GM18870 (cell line): ENCODE results near the gene OSBPL2.

Source experiments
- ATAC-seq: cut with Tn5 transposase; IDR thresholded peaks from one replicate; pipeline ENCODE4 v1.9.1; 2021; ENCODE audit warnings: moderate library complexity; ENCODE audit not compliant: unreplicated experiment

The OSBPL2 gene

GRCh38 chr20:62277253-62277652 lies 38.9 kb downstream of the OSBPL2 start:
- no peak for ATAC-seq

DNA sequence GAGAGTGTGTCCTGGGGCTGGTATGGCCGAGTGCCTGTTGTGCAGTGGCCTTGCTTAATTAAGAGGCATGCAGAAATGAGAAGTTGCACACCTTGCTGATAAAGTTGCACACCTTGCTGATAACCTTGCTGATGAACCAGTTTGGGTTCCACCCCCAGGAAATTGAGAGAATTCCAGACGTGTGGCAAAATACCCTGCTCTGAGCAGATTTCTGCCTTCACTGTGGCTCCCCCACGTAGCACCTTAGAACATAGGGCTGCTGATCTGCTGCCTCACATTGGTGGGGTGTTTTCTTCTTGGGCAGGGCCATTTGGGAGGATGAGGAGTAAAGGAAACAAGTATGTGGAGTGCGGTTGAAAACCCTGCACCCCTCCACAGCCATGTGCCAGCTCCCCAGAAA lies 42.0 kb downstream of the OSBPL2 start:
- ATAC-seq = no peak

GRCh38 chr20:62281161-62281933 lies 43.0 kb downstream of the OSBPL2 start:
- no peak for ATAC-seq

DNA sequence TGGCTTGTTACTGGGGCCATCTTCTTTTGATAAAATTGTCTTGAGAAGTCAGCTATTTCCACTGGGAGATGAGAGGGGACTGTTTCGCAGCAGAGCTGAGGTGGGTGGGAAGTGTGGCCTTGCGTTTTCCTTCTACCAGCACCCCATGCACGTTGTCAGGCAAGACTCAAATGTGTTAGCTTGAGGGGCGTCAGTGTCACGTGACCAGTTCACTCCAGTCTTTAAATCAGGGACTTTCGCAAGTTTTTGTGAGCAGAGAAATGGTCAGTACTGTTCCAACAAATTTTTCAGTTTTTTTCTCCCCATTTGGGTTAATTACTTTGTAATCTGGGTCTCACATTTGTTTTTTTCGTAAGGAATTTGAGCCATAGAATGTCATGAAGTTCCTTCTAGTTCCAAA lies 43.8 kb downstream of the OSBPL2 start:
- ATAC-seq = no peak

- ATAC-seq = no peak
These were observed 44.7 kb downstream of the OSBPL2 start for GRCh38 chr20:62282877-62283503.

GRCh38 chr20:62284448-62284847 lies 46.1 kb downstream of the OSBPL2 start:
- no peak for ATAC-seq

DNA sequence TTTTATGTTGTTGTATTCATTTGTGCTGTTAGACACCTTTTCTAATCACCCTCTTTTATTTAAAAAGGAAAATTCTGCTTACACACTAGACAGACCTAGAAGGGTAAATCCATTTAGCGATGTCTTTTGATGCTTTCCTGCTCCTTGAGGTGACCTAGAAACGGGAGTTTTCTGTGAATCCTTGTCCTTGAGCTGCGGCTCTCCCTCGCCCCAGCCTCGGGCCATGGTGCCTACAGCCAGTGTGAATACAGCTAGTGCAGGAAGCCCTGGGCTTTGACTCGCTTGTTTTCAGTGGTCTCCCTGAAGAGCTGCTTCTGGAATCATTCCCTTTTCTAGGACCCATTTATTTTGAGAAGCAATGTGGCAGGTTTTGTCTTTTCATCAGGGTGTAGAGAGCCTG lies 46.8 kb downstream of the OSBPL2 start:
- no peak for ATAC-seq

DNA sequence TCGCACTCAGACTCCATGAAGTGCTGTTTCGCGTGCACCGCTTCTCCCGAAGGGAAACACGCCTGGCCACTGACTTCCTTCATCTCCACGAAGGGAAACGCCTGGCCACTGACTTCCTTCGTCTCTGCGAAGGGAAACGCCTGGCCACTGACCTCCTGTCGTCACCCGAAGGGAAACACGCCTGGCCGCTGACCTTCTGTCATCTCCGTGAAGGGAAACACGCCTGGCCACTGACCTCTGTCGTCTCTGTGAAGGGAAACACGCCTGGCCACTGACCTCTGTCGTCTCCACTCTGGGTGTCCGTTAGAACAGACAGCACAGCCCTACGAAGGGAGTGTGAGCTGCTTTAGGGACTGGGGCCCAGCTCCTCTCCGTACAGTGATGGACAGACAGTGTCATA lies 47.4 kb downstream of the OSBPL2 start:
- ATAC-seq = no peak

DNA sequence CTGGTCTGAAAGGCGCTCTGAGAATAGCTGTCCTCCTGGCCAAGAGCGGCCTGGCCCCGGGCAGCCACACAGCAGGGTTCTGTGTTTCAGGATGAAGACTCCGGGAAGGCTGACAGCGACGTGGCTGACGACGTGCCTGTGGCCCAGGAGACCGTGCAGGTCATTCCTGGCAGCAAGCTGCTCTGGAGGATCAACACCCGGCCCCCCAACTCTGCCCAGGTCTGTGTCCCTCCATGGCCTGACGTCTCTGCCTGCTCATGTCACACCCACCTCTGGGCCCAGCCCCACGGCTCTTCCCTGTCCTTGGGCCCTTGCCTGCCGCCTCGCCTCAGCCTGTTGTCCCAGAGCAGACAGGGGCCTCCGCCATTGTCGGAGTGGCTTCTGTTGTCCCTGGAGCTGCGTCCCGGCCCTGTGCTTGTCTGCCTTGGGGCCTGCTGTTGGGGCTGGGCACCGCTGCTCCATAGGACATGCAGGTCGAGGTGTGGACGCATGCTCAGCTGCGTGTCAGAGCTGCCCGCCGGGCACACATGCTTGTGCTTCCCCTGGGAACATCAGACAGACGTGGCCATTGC lies 48.3 kb downstream of the OSBPL2 start:
- no peak for ATAC-seq

DNA sequence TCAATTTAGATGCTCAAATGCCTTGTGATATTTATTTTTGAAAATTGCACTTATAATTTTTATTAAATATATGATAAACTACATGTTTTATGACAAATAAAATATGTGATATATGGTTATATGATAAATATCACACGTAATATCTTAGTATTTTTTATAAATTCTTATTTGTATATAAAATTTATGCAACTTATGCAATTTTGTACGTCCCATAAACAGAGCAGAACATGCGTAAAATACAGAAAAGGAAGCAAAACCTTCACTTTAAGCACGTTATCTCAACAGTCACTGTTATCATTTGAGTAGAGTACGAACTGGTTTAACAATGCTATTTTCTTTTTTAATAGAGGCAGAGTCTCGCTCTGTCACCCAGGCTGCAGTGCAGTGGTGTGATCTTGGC lies 48.8 kb downstream of the OSBPL2 start:
- no peak for ATAC-seq

- no peak for ATAC-seq
These were observed 49.6 kb downstream of the OSBPL2 start for GRCh38 chr20:62287759-62288534.

GRCh38 chr20:62288535-62289105 lies 50.3 kb downstream of the OSBPL2 start:
- no peak for ATAC-seq

DNA sequence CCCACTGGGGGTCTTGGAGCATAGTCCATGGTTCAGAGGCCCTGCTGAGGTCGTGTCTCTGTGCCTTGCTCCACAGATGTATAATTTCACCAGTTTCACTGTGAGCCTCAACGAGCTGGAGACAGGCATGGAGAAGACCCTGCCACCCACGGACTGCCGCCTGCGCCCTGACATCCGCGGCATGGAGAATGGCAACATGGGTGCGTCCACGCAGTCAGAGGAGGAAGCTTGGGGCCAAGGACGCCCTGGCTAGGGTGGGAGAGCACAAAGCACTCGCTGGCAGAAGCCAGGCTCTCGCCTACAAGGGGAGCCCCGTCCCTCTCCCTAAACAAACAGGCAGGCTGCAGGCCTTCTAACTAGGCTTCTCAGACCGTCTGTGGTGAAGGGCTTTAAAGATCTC lies 50.8 kb downstream of the OSBPL2 start:
- ATAC-seq = no peak

GRCh38 chr20:62289898-62290297 lies 51.6 kb downstream of the OSBPL2 start:
- no peak for ATAC-seq

GRCh38 chr20:62291251-62292066 lies 53.1 kb downstream of the OSBPL2 start:
- ATAC-seq = no peak

DNA sequence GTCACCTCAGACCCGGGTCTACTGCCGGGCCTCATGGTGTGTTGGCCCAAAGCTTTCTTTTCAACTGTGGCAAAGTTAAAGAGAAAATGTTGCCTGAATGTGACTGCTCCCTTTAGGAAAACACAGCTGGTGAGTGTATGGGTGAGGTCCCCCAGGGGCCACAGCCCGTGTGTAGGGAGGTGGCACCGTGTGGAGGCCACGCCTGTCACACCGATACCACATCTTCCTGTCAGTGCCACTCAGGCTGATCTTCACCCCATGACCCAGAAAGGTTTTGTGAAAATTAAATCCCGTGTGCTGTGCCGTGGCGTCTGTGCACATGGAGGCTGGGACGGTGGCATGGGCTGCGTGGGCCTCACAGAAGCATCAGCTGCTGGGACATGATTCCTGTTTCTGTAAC lies 53.8 kb downstream of the OSBPL2 start:
- ATAC-seq = no peak

- ATAC-seq = no peak
These were observed 54.9 kb downstream of the OSBPL2 start for GRCh38 chr20:62293111-62293784.

- no peak for ATAC-seq
These were observed 55.6 kb downstream of the OSBPL2 start for GRCh38 chr20:62293946-62294345.

DNA sequence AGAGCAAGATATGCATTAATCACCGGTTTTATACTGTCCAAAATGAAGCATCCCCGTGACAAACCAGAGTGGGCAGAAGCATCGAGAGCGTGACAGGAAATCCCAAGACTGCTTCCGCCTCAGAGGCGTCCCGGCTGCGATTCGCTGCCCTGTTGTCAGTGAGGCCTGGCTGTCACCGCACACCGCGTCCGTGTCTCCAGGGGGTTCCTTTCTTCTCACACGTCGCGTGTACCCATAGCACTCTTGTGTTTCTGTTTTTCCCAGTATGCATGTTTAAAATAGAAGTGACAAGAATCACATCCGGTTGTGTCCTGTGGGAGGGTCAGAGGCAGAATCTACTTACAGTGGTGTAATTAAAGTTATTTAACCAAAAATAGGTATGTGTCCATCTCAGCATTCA lies 56.2 kb downstream of the OSBPL2 start:
- ATAC-seq = no peak
